Regular cardiac myocyte (primary cell): ENCODE data around the gene TCTN2. TPM values are rescaled to one million over a fixed set of nuclear protein-coding genes. Genes with fewer than 3 reads are reported as not detected.

Source experiments
- total RNA-seq: library from RNA; depleted of rRNA; stranded (reverse); fragments of >200 nt; gene quantifications from 2 replicates; pipeline ENCODE4 v1.2.3, GENCODE V29; 2014

The TCTN2 gene
- 7.5 and 9.0 TPM in 2 replicates for total RNA-seq

GRCh38 chr12:123670882-123671728 lies at the start of gene TCTN2:
TCTN2 (plus strand) TSS chr12:123671113; CDS start chr12:123671241, 128 bp downstream.

GRCh38 chr12:123633379-123634141 lies 37.4 kb upstream of the TCTN2 start, which contains the start of the genes EIF2B1 and GTF2H3:
EIF2B1 (minus strand) TSS chr12:123633686; CDS start chr12:123633557, 129 bp downstream.
GTF2H3 (plus strand) TSS chr12:123633829; CDS start chr12:123633860, 31 bp downstream.

Other genes with a start within 250 kb of the TCTN2 start
- 4.2 and 4.5 TPM in 2 replicates for gene RILPL2, start 234.4 kb upstream of the TCTN2 start, total RNA-seq
- gene SNRNP35, start 213.0 kb upstream of the TCTN2 start, total RNA-seq: 12.1 and 17.8 TPM in 2 replicates
- gene RILPL1, start 137.4 kb upstream of the TCTN2 start, total RNA-seq: 7.9 and 10.2 TPM in 2 replicates
- gene TMED2, start 86.6 kb upstream of the TCTN2 start, total RNA-seq: 603 and 694 TPM in 2 replicates
- 14.9 and 20.5 TPM in 2 replicates for gene DDX55, start 69.0 kb upstream of the TCTN2 start, total RNA-seq
- gene EIF2B1, start 37.4 kb upstream of the TCTN2 start, total RNA-seq: 74.4 and 84.7 TPM in 2 replicates
- 60.0 and 60.9 TPM in 2 replicates for gene GTF2H3, start 37.3 kb upstream of the TCTN2 start, total RNA-seq
- gene ATP6V0A2, start 41.2 kb downstream of the TCTN2 start, total RNA-seq: 18.8 and 23.1 TPM in 2 replicates
- gene DNAH10, start 91.2 kb downstream of the TCTN2 start, total RNA-seq: 0.58 and 20.0 TPM in 2 replicates